OCI-LY7 (cell line): ENCODE data around the gene TMEM165. TPM values are rescaled to one million over a fixed set of nuclear protein-coding genes. Genes with fewer than 3 reads are reported as not detected.
"Not testable (repeated sequence)": the region's sequence is repeated elsewhere in the genome, so short reads cannot be mapped to it uniquely, and the experiment has no call there.

Experiments used
- BruUV-seq: library from RNA; stranded (reverse); fragments of 400-500 nt; replicated peaks from 2 replicates; lab custom pipeline; 2021; lab: Mats Ljungman, UMichigan
- CTCF ChIA-PET: fragments of 300-600 bp; sonication (Branson Sonifier 250); formaldehyde crosslinking; loops from one replicate; lab custom pipeline; 2022; ENCODE audit warnings: antibody characterized with exemption; ENCODE audit not compliant: unreplicated experiment; lab: Charles Lee
- POLR2A ChIA-PET: fragments of 300-600 bp; sonication (Branson Sonifier 250); formaldehyde crosslinking; loops from one replicate; lab custom pipeline; 2022; ENCODE audit warnings: antibody characterized with exemption; lab: Charles Lee
- DNase-seq: peaks from one replicate; pipeline ENCODE4 v3.0.0-alpha.2; 2015; ENCODE audit warnings: low spot score
- H2AFZ ChIP-seq: fragments of 200-600 bp; sonication (generic), shearing (Covaris generic); 2 replicates; pipeline ENCODE4 v1.6.1; 2014; ENCODE audit warnings: mild to moderate bottlenecking, antibody characterized with exemption, low read length, moderate library complexity
- H3K27ac ChIP-seq: fragments of 200-600 bp; sonication (generic); 2 replicates; pipeline ENCODE4 v1.5.1; 2014; ENCODE audit warnings: mixed run types, low read depth, mild to moderate bottlenecking, moderate library complexity, low read length, inconsistent platforms; ENCODE audit not compliant: poor library complexity, severe bottlenecking
- H3K36me3 ChIP-seq: fragments of 200-600 bp; sonication (generic); 2 replicates; pipeline ENCODE4 v1.6.1; 2014; ENCODE audit warnings: mild to moderate bottlenecking, antibody characterized with exemption, low read length, moderate library complexity, mixed read lengths; ENCODE audit not compliant: insufficient read depth
- H3K4me1 ChIP-seq: fragments of 200-600 bp; sonication (generic); 2 replicates; pipeline ENCODE4 v1.5.1; 2014; ENCODE audit warnings: mild to moderate bottlenecking, low read length; ENCODE audit not compliant: insufficient read depth, poor library complexity, severe bottlenecking
- H3K4me2 ChIP-seq: fragments of 200-600 bp; sonication (generic); 2 replicates; pipeline ENCODE4 v1.6.1; 2014; ENCODE audit warnings: mild to moderate bottlenecking, low read length
- H3K4me3 ChIP-seq: fragments of 200-600 bp; sonication (generic); 2 replicates; pipeline ENCODE4 v1.5.1; 2014; ENCODE audit warnings: mild to moderate bottlenecking, low read depth, low read length; ENCODE audit not compliant: poor library complexity, severe bottlenecking
- H3K79me2 ChIP-seq: fragments of 200-600 bp; sonication (generic); 2 replicates; pipeline ENCODE4 v1.6.1; 2016; ENCODE audit warnings: low read depth, mild to moderate bottlenecking, low read length, moderate library complexity, mixed read lengths; ENCODE audit not compliant: insufficient read depth
- H3K9me2 ChIP-seq: fragments of 200-600 bp; sonication (generic); 2 replicates; pipeline ENCODE4 v1.6.1; 2016; ENCODE audit warnings: mild to moderate bottlenecking, low read length, mixed read lengths; ENCODE audit not compliant: insufficient read depth
- H3K9me3 ChIP-seq: fragments of 200-600 bp; sonication (generic); 2 replicates; pipeline ENCODE4 v1.6.1; 2014; ENCODE audit warnings: mild to moderate bottlenecking, mixed run types, low read length, mixed read lengths
- H4K20me1 ChIP-seq: fragments of 200-600 bp; sonication (generic); 2 replicates; pipeline ENCODE4 v1.6.1; 2014; ENCODE audit warnings: mild to moderate bottlenecking, antibody characterized with exemption, low read length, moderate library complexity, mixed read lengths; ENCODE audit not compliant: insufficient read depth
- CTCF ChIP-seq: fragments of 200-600 bp; sonication (generic); conservative IDR thresholded peaks from 2 replicates; pipeline ENCODE4 v1.5.1; 2014; ENCODE audit warnings: mild to moderate bottlenecking, antibody characterized with exemption, low read length, moderate library complexity, mixed read lengths
- EZH2phosphoT487 ChIP-seq: fragments of 200-600 bp; sonication (generic); IDR thresholded peaks from 2 replicates; pipeline ENCODE4 v1.6.1; 2018; ENCODE audit warnings: low read depth, borderline replicate concordance, mild to moderate bottlenecking, mixed run types, antibody characterized with exemption, low read length, moderate library complexity, mixed read lengths
- intact Hi-C: fragments of 100-400 bp; cut with micrococcal nuclease; formaldehyde crosslinking; loops from one replicate; pipeline ENCODE4 v1.10.0; 2022; ENCODE audit not compliant: unreplicated experiment
- total RNA-seq, 2 experiments: library from RNA; depleted of rRNA in 1 of 2; stranded (reverse); fragments of >200 nt in 1 of 2; shearing (Covaris generic) in 1 of 2; gene quantifications; 2 replicates each; pipeline ENCODE4 v1.2.3, GENCODE V29; 2014 to 2022

The TMEM165 gene
- total RNA-seq, 2 experiments from 2014 or later, result 70.8 to 86.1 TPM

- H3K4me2 ChIP-seq, result peak overlapping the region; percentile 67
- H2AFZ ChIP-seq, result peak overlapping the region; percentile 69
- H3K9me2 ChIP-seq, result no peaks in the 10 kb centered on the region
- DNase-seq, result peak; percentile 30
- H3K36me3 ChIP-seq, result peaks cover under 1% of the 10 kb centered on the region; the same call in 1 of the 2 replicates
- no peaks in the 10 kb centered on the region for H4K20me1 ChIP-seq
- ChIA-PET POLR2A (interaction anchor here (1.2 kb wide), 1 partner anchor 28 kb away, joined by 3 read pairs; no protein-coding TSS in a partner anchor), CTCF (no interaction called here)
- H3K27ac ChIP-seq, result no peak overlapping the region
- peak overlapping the region; percentile 12 for H3K4me3 ChIP-seq
- no peaks in the 10 kb centered on the region for H3K79me2 ChIP-seq
- H3K4me1 ChIP-seq, result peaks cover 19% of the 10 kb centered on the region
- BruUV-seq, result no TSS peak
- TF ChIP-seq EZH2phosphoT487 (no peak), CTCF (no peak)
- H3K9me3 ChIP-seq, result no peaks in the 10 kb centered on the region
- intact Hi-C loops, result no loop called here
These were observed 37.1 kb upstream of the TMEM165 start for GRCh38 chr4:55358668-55359067.

- ChIA-PET CTCF (no interaction called here), POLR2A (interaction anchor here (0.9 to 1.2 kb wide), 3 partner anchors 11 to 27 kb away, joined by 3 to 4 read pairs (median 3); no protein-coding TSS in a partner anchor)
- H3K4me3 ChIP-seq, result no peak overlapping the region
- no peaks in the 10 kb centered on the region for H3K79me2 ChIP-seq
- peak overlapping the region; percentile 69 for H2AFZ ChIP-seq
- TF ChIP-seq CTCF, result no peak
- TF ChIP-seq EZH2phosphoT487, result no peak
- H3K27ac ChIP-seq, result no peak overlapping the region
- no peaks in the 10 kb centered on the region for H4K20me1 ChIP-seq
- intact Hi-C loops, result no loop called here
- no peaks in the 10 kb centered on the region for H3K9me2 ChIP-seq
- DNase-seq, result no peak
- no TSS peak for BruUV-seq
- H3K4me1 ChIP-seq, result peaks cover 19% of the 10 kb centered on the region
- H3K4me2 ChIP-seq, result peak overlapping the region; percentile 67
- H3K9me3 ChIP-seq, result no peaks in the 10 kb centered on the region
- no peaks in the 10 kb centered on the region for H3K36me3 ChIP-seq
These were observed 36.3 kb upstream of the TMEM165 start for GRCh38 chr4:55359397-55359916.

DNA sequence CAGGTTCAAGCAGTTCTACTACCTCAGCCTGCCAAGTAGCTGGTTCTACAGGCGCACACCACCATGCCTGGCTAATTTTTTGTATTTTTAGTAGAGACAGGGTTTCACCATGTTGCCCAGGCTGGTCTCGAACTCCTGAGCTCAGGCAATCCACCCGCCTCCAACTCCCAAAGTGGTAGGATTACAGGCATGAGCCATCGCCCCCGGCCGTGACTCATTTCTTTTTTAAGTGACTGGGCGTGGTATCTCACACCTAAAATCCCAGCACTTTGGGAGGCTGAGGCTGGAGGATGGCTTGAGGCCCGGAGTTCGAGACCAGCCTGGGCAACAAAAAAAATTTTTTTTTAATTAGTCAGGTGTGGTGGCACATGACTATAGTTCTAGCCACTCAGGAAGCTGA, 32.8 kb upstream of the TMEM165 start:
- H3K4me2 ChIP-seq, H4K20me1 ChIP-seq: not testable (repeated sequence)

More for the DNA sequence above, 32.8 kb upstream of the TMEM165 start:
- H3K36me3 ChIP-seq, H3K79me2 ChIP-seq, BruUV-seq, intact Hi-C loops, H3K27ac ChIP-seq, H3K9me2 ChIP-seq, H3K4me3 ChIP-seq, CTCF ChIA-PET, H3K9me3 ChIP-seq, DNase-seq: not testable (repeated sequence)
- Histone ChIP-seq H3K4me1 (peaks cover 19% of the 10 kb centered on the region), H2AFZ (peak overlapping the region; percentile 57; the same call in 1 of the 2 replicates)
- POLR2A ChIA-PET, result interaction anchor here (0.6 to 1.0 kb wide), 5 partner anchors 10 to 581 kb away, joined by 3 read pairs; no protein-coding TSS in a partner anchor
